ENCODE results near the gene SDC1.
"Not testable (repeated sequence)": the region's sequence is repeated elsewhere in the genome, so short reads cannot be mapped to it uniquely, and the experiment has no call there.

The SDC1 gene

DNA sequence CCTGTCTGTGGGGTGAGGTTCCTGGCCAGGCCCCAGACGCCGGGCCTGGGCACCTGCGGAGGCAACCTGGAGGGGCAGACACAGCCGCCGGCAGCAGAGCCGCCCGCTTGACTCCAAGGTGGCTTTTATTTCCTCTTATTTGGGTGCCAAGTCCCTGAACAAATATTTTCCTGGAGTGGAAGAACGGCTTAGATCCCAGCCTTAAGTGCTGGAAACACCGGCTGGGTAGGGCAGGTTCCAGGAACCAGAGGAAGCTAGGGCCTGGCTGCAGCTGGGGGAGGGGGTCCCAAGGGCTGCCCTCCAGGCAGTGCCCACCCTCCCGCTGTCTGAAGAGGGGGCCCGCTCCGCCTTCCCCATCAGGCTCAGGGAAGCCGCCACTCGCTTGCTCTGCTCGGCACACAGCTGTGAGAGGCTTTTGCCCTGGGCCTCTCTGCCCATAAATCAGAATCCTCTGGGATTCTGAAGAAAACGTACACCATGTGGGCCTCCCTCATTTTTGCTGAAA is 28.2 kb downstream of the SDC1 start:
- DNase-seq (ENCODE audit: low spot score): no peak

DNA sequence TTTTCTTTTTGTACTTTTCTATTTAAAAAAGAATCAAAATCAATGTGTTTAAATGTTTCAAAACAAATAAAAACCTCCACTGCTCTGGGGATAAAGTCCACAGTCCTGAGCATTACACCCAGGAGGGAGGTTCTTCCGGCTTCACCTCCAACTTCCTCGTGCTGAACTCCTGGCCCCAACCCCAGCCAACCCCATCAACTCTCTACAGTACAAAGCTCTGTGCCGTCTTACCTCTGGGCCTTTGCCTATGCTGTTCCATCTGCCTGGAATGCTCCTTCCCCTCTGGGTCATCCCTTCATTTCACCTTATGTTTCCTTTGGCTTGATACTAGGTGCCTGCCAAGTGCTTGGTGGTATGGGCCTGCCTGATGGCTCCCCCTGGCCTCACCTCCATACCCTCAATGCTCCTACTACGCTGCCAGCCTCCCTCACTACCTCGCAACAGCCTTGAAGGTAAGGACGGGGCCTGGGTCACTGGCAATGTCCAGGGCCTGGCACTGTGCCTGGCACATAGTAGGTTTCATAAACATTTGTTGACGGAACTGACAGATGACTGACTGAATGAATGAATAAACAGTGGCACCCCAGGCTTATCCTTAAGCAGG is 28.8 kb downstream of the SDC1 start:
- DNase-seq (ENCODE audit: low spot score): no peak

DNA sequence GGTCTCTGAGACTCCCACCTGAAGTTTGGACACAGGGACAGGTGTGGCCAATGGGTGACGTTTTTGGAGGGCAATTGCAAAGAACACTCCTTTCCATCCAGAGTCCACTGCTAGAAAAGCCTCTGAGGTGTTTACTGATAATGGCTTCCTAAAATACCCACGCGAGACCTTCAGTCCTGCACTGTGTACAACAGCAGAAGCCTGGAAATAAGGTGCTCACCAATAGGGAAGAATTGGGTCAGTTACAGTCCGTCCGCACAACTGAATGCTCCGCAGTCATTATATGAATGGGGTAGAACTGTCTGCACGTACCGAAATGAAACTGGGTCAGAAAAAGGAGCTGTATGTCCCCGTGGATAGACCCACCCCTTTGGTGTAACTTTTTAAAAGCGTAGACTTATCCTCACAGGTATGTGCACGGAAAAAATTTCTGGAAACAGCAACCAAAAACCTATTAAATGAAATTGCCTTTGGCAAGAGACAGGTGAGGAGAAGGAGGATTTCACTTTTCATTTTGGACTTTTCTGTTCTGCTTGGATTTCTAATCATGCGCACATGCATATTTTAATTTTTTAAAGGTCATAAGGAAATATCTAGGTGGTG is 29.4 kb downstream of the SDC1 start:
- DNase-seq (ENCODE audit: low spot score): no peak

DNA sequence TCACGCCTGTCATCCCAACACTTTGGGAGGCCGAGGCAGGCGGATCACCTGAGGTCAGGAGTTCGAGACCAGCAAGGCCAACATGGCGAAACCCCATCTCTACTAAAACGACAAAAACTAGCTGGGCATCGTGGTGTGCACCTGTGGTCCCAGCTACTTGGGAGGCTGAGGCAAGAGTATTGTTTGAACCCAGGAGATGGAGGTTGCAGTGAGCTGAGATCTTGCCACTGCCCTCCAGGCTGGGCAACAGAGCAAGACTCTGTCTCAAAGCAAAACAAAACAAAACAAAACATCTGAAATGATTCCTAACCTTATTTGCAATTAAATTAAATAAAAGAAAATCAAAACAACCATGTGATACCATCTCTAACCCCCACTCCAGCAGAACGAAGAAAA is 29.9 kb downstream of the SDC1 start:
- not testable (repeated sequence) for DNase-seq (ENCODE audit: low spot score)

DNA sequence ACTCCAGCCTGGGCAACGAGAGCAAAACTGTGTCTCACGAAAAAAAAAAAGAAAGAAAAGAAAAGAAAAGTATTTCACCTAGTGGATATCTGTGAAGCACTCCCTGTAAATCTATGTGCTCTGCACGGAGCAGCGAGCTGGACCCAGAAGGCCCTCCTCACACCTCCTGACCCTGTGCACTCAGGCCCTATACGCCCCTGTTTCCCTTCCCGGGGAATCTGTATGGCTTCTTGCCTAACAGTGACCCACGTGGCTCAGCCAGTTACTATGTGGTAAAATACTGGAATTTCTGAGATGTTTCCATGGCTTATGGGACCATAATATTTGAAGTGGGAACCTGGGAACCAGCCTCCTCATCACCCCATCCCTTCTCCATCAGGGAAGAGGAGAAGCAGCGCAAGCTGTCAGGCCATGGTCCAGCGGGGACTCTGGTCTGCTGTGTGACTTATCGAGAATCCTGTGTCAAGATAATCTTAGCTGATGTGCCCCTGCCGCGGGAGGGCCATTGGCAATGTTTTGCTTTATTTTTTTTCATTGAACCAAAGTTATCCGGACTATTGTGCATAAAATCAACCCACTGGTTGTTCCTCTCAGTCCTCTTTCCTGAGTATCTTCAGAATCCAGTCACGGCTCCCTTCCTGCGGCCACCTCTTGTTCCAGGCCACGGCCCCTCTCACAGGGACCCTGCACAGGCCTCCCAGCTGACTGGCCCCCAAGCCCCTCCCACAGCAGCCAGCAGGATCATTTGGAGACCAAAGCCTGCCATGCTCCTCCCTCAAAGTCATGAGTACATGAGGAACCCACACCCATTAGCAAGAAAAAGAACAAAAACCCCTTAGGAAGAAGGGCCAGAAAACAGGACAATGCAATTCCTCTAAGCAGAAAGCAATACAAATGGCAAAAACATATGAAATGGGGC is 30.6 kb downstream of the SDC1 start:
- no peak for DNase-seq (ENCODE audit: low spot score)

DNA sequence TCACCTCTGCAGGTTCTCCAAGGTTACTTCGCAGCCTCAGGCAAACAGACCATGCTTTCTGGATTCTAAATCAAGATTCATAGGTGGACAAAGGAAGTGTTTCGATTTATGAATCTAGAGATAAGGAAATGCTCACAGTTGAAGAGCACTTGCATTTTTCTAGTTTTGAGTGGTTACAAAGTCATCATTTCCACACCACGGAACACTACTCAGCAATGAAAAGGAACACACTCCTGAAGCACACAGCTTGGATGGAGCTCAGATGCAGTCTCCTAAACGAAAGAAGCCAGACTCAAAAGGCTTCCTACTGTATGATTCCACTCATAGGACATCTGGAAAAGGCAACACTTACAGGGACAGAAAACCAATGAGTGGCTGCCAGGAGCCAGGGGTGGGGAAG is 31.7 kb downstream of the SDC1 start:
- no peak for DNase-seq (ENCODE audit: low spot score)

DNA sequence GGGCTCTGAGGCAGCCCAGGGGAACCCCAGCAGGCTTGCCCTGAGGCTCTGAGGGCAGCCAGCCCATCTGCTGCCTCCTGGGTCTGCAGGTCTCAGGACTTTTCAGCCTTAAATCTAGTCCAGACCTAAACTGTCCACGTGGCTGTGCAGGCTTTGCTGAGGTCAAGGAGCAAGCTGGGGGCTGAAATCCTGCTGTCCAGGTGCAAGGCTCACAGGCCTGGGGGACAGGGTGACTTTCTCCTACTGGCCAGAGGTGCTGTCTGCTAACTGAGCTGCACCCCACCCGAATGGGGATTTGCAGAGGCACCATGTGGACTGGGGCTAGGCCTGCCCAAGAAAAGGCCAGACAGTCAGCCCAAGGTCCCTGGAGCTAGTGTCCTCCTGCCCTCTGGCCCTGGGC is 32.1 kb downstream of the SDC1 start:
- DNase-seq (ENCODE audit: low spot score): no peak

DNA sequence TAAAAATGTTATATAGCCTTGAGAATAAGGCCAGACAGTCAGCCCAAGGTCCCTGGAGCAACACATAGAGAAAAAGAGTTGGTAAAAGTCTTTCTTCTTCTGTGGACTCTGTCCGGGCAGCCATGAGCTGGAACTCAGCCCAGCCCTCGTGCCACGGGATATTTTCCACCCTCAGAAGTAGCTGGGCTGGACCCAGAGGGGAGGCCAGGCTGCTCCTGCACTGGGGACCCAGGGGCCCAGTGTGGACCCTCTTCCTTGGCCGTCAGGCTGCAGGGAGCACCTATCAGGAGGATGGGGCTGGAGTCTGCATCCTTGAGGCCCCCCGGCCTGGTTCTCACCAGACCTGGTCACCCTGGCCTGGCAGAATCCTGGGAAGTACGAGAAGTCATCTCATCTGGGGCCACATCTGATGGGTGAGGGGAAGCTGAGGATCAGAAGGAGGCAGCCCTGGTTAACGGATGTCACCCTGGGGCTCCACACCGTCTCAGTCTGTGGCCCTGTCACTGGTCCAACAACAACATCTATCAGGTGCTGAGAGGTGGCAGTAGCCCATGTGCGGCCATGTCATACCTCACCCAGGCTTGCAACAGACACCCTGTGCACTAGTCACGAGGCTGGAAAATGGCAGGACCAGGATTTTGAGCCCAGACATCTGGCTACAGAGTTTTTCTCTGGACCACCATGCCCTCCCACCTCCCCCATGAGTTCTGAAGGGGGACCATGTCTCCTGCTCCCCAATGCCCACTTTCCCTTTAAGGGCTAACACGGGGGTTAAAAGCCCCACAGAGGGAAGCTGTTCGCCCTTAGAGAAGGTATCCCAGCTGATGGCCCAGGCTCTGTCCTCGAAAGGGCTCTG is 33.0 kb downstream of the SDC1 start:
- no peak for DNase-seq (ENCODE audit: low spot score)

DNA sequence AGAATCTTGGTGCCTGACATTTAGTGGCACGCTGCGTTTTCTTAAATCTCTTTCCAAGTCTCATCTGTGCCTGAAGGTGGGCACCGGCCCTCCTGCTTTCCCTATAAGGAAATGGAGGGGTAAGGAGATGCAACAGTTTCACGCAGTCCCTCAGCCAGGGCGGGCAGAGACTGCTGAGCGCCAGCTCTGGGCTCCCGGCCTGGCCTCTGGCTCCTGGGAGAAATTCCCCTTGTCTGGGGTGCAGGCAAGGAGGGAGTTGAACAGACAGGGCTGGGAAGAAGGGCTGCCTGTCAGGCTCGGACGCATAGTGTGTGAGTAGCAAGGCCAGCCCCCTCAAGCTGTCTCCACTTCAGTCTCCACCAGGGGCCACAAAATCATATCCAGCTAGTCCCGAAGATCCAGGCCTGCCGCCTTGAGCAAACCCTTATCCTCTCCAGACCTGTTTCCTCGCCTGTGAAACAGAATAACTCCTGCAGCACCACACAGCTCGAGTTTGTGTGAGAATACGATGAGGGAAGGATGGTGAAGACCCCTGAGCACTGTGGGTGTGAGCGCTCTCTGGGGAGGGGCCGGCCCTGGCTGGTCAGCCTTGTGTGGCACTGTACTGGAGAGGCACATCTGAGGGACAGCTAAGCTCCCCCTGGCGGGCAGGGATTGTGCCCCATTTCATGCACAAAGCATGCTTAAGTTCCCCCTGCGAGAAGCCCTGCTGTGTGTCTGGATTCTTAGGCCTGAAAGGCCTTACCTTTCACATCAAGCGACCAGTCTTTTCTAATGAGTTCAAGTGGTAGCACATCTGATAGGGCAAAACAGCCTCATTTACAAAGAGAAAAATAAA is 33.8 kb downstream of the SDC1 start:
- no peak for DNase-seq (ENCODE audit: low spot score)

DNA sequence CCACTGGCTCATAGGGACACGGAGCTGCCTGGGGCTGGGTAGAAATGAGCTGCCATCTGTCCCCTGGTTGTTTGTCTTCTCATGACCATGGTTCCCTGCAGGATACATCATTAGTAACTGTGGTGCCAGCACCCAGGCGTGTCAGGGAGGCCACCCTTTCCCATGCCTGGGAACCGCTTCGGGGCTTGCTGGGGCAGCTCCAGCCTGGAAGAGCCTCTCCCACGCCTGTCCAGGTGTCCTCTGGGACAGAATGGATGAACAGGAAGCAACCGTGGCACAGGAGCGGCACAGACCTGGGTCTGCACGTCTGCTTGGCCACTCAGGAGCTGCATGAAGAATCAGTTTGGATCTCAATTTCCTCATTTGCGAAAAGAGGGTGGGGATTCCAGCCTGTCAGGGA is 34.8 kb downstream of the SDC1 start:
- no peak for DNase-seq (ENCODE audit: low spot score)

DNA sequence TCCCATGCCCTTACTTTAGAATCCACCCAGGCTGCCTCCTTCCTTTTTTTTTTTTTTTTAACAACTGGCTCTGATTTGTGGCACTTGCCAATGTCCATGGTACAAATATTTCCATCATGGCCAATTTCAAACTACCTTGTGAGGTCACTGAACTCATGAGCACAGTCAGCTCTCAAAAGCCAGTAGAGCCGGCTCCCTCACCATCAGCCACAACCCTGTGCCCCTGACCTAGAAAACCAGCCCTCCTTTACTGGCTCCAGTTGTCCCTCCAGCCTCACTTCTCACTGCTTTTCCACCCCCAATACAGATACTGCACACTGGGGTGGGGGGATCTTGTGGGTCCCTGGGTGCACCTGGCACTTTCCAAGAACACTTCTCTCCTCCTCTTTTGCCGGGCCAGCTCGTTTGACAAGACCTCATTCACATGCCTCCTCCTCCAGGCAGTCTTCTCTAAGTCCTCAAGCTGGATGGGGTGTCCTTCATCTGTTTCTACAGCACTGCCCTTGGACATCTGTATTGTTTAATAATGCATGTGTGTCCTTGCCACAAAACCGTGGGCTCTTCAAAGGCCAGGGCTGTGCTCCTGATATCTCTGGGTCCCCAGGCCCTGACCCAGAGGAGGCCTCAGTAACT is 35.5 kb downstream of the SDC1 start:
- no peak for DNase-seq (ENCODE audit: low spot score)

DNA sequence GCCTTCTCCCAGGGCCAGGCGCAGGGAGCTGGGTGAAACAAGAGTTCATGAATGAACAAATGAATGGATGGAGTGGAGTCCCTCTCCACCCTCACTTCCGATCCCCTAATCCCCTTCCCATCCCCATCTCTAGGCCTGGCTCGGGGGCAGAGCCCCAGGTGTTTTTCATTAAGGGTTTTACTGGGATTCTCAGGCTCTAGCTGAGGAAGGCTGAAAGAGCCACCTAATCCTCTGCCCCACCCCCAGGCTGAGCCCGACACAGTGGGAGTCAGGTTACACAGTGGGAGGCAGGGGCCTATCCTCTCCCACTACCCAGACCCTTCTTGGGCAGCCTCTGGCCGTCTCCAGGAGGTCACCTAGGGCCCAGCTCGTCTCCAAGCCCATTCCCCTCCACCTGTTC is 36.1 kb downstream of the SDC1 start:
- DNase-seq (ENCODE audit: low spot score): no peak

DNA sequence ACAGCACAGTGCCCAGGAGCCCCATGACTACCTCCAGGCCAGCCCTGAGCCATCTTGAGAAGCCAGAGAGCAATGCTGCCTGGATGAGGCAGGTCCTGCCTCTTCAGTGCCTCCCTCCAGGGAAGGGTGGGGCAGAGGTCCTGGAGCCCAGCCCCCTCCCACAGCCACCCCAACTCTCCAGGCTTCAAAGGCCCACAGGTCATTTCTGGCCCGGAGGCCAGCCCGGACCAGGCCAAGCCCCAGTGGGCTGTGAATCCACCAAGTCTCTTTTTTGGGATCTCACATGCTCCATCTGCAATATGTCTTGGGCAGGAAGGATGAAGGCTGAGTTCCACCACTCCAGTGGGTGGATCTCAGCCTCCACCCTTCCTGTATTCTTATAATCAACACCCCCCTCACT is 36.7 kb downstream of the SDC1 start:
- no peak for DNase-seq (ENCODE audit: low spot score)

DNA sequence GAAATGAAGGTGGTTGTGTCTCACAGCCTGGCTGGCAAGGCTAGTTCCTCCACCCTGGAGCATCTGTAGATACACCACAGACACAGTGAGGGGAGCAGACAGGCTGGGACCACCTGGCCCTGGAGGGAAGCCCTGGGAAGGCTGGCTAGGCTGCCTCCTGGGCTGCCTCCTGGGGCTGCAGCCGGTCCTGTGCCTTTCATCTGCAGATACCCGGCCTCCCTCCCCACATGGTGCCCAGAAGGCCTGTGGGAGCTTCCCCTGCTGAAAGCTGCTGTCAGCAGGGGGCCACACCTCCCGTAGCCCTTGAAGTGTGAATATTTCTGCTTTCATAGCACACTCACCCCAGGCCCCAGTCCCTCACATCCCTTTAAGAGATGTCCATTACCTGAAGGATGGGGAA is 37.6 kb downstream of the SDC1 start:
- no peak for DNase-seq (ENCODE audit: low spot score)

DNA sequence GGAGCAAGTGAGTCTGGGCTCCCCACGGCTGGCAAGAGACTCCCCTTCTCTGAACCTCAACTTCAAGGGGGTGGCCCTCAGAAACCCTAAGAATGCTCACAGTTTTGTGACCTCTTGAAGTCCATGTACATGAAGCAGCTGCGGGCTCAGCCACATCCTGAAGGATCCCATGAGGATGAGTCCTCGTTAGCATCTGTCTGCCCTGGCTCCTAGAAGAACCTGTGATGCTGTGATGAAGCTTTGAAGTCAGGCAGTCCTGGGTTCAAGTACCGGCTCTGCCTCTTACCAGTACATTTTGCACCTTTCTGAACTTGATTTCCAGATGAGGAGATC is 38.1 kb downstream of the SDC1 start:
- DNase-seq (ENCODE audit: low spot score): no peak

DNA sequence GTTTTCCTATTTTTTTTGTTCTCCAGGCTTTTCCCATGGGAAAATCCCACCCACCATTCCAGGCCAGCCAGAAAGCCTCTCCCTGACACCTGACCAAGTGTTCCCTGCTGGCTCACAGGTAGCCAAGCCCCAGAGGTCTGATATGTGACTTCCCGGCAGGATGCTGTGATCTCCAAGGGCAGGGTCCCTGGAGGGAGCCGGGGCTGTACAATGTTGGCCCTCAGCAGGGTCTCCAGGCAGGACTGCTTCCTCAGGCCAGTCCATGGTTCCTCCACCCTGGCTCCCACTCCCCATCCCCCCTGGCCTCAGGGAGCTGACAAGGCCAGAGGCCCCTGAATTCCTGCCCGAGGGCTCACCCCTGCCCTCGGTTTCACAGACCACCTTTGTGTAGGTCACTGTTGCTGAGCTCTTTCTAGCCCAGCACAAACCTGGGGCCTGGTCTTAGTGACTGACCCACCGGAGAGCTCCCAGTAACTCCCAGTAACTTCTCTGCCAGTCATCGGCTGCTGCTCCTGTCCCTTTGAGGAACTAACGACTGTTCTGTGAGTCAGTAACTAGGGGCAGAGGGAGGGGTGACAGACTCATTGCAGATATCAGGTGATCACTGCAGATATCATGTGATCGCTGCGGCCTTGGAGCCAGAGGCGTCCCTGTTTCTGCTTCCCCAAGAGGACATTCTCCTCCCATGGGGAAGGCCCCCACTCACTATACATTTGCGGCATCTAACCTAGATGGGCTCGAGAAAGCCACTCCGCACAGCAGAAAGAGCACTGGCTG is 38.7 kb downstream of the SDC1 start:
- no peak for DNase-seq (ENCODE audit: low spot score)

DNA sequence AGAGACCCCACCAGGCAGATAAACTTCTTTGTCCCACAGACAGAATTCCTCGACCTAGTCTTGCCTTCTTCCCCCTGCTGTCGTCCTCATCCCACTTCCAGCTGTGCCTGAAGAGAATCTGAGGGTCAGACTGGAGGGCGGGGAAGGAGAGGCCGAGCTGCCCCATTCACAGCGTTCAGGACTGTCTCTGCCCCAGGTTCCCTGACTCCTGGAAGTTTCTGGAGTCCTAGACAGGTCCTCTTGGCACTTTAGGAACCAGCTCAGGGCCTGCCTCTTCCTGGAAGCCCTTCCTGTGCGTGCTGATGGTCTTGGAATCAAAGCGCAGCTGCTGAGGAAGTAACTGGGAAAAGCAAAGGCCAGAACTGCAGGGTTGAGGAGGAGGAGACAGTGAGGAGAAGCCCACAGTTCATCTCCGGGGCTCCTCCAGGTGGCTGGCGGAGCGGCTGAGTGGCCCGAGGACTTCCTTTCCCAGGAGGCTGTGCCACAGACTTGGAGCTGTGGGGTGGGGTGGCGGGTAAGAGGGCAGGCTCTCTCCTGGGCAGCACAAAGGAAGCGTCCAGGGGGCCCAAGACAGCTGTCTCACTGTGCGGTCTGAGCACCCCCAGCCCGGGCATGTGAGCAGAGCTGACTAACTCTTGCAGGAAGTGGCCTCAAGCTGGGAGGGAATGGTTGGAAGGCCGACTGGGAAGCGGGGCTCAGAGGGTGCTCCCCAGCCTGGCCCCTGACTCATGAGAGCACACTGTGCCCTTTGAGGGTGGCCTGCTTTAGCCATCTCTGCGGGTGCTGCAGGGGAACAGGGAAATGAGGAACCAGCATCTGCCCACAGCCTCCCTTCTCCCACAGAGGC is 39.5 kb downstream of the SDC1 start:
- no peak for DNase-seq (ENCODE audit: low spot score)

DNA sequence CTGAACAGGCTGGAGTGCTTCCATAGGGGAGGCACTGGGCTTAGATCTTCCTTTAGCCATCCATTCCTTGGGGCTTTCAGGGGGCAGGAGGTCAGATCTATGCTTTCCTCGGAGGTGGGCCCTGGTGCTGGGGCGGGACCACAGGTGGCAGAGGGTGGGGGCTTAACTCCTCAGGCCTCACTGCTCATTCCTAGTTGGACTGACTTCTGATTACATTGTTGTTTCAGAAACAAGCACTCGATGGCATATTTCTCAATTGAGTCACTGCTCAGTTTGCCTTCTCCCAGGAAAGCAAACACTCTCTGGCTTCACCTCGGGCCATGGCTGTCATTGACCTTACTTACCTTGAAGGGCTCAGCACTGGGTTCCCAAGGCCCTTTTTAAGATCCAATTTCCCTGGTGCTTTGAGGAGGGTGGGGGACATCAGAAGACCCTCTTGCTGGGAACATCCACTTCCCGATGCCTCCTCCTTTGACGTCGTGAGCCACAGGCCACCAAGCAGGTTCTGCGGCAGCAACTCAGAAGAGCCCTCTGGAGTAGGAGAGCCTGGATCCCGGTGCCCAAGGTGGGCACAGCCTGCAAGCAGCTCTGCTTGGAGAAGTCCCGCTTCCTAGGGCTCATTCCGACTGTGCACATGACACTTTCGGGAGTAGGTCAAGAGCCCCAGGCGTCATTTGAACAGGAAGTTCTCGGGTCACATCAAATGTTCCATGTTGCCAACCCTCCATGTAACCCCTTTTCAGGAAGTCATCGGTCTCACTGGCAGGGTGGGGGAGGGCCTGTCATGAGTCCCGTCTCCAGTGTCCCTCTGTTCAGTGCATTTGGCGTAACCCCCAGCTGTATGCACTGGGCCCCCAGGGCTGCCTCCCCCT is 40.6 kb downstream of the SDC1 start:
- no peak for DNase-seq (ENCODE audit: low spot score)
